ENCODE data around the gene NRG2. TPM values are rescaled to one million over a fixed set of nuclear protein-coding genes. Genes with fewer than 3 reads are reported as not detected.

Gene NRG2
- polyA plus RNA-seq, 1 of the 3 experiments (the other 2 are of a cell fraction), result 3.7 TPM

GRCh38 chr5:139985290-139985689 is 57.8 kb downstream of the NRG2 start:
- no peaks in the 10 kb centered on the region for H3K36me3 ChIP-seq (replicated peaks in 1 of 2; ENCODE audit: control insufficient read depth in 1 of 2, insufficient read depth in 2 of 2, low read length in 1 of 2)
- H3K79me2 ChIP-seq (ENCODE audit: insufficient read depth), result no peaks in the 10 kb centered on the region
- peak overlapping the region in 1 of 2 experiments; percentile 94; a peak in 2 of 4 replicates for H3K27ac ChIP-seq (ENCODE audit: low read depth in 2 of 2, low read length in 1 of 2)
- peak overlapping the region; percentile 31; the same call in 1 of the 2 replicates for H3K9ac ChIP-seq
- no peaks in the 10 kb centered on the region for H4K20me1 ChIP-seq (ENCODE audit: insufficient read depth)
- peaks cover 28% of the 10 kb centered on the region for H3F3A ChIP-seq (replicated peaks; ENCODE audit: insufficient read depth)
- DNase-seq, result no peak
- ChIA-PET CTCF (interaction anchor here (0.8 to 1.9 kb wide), 4 partner anchors 15 to 198 kb away, joined by 3 to 15 read pairs (median 4); no protein-coding TSS in a partner anchor), POLR2A (no interaction called here)
- peaks cover 22 to 27% of the 10 kb centered on the region in 2 experiments for H3K4me1 ChIP-seq (ENCODE audit: control insufficient read depth in 1 of 2, insufficient read depth in 2 of 2, low read depth in 1 of 2, low read length in 1 of 2)
- H2AFZ ChIP-seq (ENCODE audit: low read depth), result peak overlapping the region; percentile 19; the same call in 1 of the 2 replicates
- H3K9me2 ChIP-seq, result no peaks in the 10 kb centered on the region
- no peaks in the 10 kb centered on the region for H3K27me3 ChIP-seq (ENCODE audit: insufficient read depth)
- no peaks in the 10 kb centered on the region for H3K9me3 ChIP-seq
- no peak overlapping the region for H3K4me3 ChIP-seq (ENCODE audit: low read depth in 2 of 2, low read length in 1 of 2)
- no peak for TF ChIP-seq TCF12 (IDR thresholded peaks at IDR 0.05)
- TF ChIP-seq MEF2A (IDR thresholded peaks at IDR 0.05; ENCODE audit: borderline replicate concordance, low read depth), result no peak
- no peak for TF ChIP-seq RXRA (IDR thresholded peaks at IDR 0.05; ENCODE audit: borderline replicate concordance, low read depth)
- no peak for TF ChIP-seq ELF1 (IDR thresholded peaks at IDR 0.05)
- TF ChIP-seq USF2 (IDR thresholded peaks at IDR 0.05; ENCODE audit: borderline replicate concordance, low read depth, low read length), result no peak
- TF ChIP-seq REST (IDR thresholded peaks at IDR 0.05; ENCODE audit: low read depth, low read length), result no peak
- TF ChIP-seq CHD2 (IDR thresholded peaks at IDR 0.05; ENCODE audit: low read length, partially characterized antibody), result no peak
- no peak for TF ChIP-seq SMC3 (IDR thresholded peaks at IDR 0.05; ENCODE audit: low read depth, low read length)
- no peak for TF ChIP-seq GABPA (IDR thresholded peaks at IDR 0.05; ENCODE audit: low read depth)
- no peak for TF ChIP-seq FOXM1 (IDR thresholded peaks at IDR 0.05; ENCODE audit: low read depth)
- TF ChIP-seq YY1 (IDR thresholded peaks at IDR 0.05; ENCODE audit: low read depth), result no peak
- TF ChIP-seq SIN3A (IDR thresholded peaks at IDR 0.05; ENCODE audit: borderline replicate concordance, low read depth, low read length), result no peak
- no peak for TF ChIP-seq EZH2phosphoT487 (IDR thresholded peaks at IDR 0.05; ENCODE audit: borderline replicate concordance, low read depth)
- no peak for TF ChIP-seq USF1 (IDR thresholded peaks at IDR 0.05; ENCODE audit: borderline replicate concordance, low read depth)
- TF ChIP-seq ZBTB33 (IDR thresholded peaks at IDR 0.05; ENCODE audit: borderline replicate concordance, low read depth), result no peak
- TF ChIP-seq JUND (IDR thresholded peaks at IDR 0.05), result no peak
- no peak for TF ChIP-seq NRF1 (IDR thresholded peaks at IDR 0.05; ENCODE audit: low read depth, low read length)
- TF ChIP-seq FOXJ3 (CRISPR knock-in tag; IDR thresholded peaks at IDR 0.05), result no peak
- 39% methylated on average over 5 of the region's 5 CpGs for WGBS (ENCODE audit: low lambda C conversion rate)
- H3K4me2 ChIP-seq, result peak overlapping the region; percentile 61
